Measurements from ENCODE around the gene SLC22A23.

DNA sequence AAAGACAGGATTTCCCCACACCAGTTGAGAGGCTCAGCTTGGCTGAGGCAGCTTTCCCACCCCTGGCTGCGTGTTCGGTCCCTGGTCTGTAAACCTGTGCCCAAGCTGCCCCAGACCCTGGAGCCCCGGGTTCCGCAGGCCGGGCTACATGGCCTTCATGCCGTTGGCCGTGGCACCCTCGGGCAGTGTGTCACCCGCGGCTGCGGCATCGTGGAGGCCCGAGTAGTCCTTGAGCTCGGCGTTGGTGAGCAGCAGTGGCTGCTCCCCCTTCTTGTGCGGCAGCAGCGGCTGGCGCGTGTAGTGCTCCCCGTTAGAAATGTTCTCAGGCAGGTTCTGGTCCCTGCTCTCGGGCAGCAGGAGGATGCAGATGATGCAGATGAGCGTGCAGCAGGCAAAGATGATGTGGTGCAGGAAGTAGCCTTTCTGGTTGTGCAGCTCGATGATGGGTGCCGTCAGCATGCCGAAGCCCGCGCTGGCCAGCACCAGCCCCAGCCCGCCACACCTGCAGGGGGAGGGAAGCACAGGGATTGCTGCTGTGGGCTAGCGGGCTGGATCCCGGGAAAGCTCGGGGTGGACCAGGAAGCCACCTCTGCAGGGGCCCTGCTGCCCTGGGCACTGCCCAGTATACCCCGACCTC is 183.8 kb downstream of the SLC22A23 start:
- no peak for TF ChIP-seq EZH2phosphoT487 (IDR thresholded peaks at IDR 0.05; ENCODE audit: insufficient read depth, low read depth)
- TF ChIP-seq EZH2 (IDR thresholded peaks at IDR 0.05; ENCODE audit: insufficient read depth, poor library complexity, severe bottlenecking) = no peak
